LNCaP clone FGC (cell line): ENCODE measurements around the gene EIF4G3.

ENCODE experiments used
- DNase-seq: peaks from one replicate; pipeline ENCODE4 v3.0.0-alpha.2; 2011; ENCODE audit warnings: low read depth
- H3K4me3 ChIP-seq: 2 replicates; pipeline ENCODE4 v1.5.1; 2011; ENCODE audit warnings: mild to moderate bottlenecking, low read depth, low read length, control low read depth
- TF ChIP-seq, protein P1 (sequence below): IDR thresholded peaks from 2 replicates; pipeline ENCODE4 v1.5.1; 2012; ENCODE audit warnings: mild to moderate bottlenecking; ENCODE audit not compliant: control insufficient read depth, insufficient read depth; ENCODE audit errors: extremely low read depth

The EIF4G3 gene

DNA sequence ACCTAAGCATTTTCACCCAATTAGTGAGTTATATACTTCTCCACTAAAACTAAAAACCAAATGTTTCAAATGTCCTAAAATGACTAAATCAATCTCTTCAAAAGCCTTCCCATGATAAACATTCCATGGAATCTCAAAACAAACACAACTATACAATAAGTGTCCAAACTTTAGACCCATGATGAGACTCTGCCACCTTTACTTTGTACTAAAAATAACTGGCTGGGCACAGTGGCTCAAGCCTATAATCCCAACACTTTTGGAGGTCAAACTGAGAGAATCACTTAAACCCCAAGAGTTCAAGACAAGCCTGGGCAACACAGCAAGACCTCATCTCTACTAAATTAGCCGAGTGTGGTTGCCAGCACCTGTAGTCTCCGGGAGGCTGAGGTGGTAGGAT, 87.4 kb downstream of the EIF4G3 start:
- H3K4me3 ChIP-seq, result no peak overlapping the region
- TF ChIP-seq, protein P1, sequence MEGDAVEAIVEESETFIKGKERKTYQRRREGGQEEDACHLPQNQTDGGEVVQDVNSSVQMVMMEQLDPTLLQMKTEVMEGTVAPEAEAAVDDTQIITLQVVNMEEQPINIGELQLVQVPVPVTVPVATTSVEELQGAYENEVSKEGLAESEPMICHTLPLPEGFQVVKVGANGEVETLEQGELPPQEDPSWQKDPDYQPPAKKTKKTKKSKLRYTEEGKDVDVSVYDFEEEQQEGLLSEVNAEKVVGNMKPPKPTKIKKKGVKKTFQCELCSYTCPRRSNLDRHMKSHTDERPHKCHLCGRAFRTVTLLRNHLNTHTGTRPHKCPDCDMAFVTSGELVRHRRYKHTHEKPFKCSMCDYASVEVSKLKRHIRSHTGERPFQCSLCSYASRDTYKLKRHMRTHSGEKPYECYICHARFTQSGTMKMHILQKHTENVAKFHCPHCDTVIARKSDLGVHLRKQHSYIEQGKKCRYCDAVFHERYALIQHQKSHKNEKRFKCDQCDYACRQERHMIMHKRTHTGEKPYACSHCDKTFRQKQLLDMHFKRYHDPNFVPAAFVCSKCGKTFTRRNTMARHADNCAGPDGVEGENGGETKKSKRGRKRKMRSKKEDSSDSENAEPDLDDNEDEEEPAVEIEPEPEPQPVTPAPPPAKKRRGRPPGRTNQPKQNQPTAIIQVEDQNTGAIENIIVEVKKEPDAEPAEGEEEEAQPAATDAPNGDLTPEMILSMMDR, result no peak
- DNase-seq, result no peak

DNA sequence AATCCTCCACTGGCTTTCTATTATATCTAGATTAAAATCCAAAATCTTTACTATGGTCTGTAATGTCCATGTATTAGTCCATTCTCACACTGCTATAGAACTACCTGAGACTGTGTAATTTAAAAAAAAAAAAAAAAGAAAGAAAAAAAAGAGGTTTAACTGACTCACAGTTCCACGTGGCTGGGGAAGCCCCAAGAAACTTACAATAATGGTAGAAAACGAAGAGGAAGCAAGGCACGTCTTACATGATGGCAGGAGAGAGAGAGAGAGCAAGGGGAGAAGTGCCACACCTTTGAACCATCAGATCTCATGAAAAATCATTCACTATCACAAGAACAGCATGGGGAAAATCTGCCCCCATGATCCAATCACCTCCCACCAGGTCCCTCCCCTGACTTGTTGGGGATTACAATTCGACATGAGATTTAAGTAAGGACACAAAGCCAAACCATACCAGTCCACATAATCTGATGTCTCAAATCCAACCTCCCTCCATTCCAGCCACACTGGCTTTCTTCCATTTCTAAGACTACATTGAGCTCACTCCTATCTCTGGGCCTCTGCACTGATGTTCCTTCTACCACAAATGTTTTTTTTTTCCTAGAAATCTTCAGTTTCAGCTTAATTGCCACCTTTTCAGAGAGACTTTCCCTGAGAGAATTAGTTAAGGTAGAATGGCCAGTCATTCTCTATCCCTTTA, 92.4 kb downstream of the EIF4G3 start:
- TF ChIP-seq, protein P1, result no peak
- no peak for DNase-seq
- H3K4me3 ChIP-seq, result no peak overlapping the region

DNA sequence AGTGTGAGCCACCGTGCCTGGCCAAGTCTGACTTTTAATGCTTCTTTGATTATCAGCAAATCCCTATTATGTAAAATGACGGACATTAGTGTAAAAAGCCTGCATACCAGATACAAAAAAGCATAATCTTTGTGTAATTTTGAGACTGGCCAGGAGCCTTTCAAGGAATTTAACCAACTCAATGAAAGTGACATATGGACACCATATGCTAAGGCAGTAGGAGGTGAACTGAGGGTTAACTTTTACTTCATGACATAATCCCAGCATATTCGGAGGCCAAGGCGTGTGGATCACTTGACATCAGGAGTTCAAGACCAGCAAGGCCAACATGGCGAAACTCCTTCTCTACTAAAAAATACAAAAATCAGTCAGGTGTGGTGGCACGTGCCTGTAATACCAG, 94.6 kb downstream of the EIF4G3 start:
- DNase-seq, result no peak
- TF ChIP-seq, protein P1, result no peak
- H3K4me3 ChIP-seq, result no peak overlapping the region

DNA sequence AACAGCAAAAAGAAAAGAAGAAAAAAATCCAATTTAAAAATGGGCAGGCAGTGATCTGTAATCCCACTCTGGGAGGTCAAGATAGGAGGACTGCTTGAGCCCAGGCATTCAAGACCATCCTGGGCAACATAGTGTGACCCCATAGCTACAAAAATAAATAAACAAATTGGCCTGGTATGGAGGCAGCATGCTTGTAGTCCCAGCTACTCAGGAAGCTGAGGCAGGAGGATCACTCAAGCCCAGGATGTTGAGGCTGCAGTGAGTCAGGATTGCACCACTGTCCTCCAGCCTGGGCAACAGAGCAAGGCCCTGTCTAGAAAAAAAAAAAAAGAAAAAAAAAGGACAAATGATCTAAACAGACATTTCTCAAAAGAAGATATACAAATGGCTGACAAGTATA, 99.6 kb downstream of the EIF4G3 start:
- TF ChIP-seq, protein P1, result no peak
- H3K4me3 ChIP-seq, result no peak overlapping the region
- DNase-seq, result no peak

DNA sequence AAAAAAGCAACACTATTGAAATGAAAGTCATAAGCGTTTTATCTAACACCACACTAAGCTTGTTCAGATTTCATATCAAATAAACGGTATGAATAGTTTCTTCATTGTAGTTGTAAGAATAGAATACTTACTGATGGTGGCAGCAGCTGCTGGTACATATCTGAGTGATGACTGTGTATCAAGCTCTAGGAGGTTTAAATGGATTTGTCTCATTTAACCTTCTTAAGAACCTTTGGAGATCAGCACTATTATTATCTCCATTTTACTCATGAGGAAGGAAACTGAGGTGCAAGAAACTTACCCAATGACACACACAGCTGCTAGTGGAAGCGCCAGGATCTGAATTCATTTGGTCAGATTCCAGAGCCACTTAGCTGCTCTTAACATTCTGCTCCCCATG, 104.0 kb downstream of the EIF4G3 start:
- TF ChIP-seq, protein P1, result no peak
- DNase-seq, result no peak
- no peak overlapping the region for H3K4me3 ChIP-seq

DNA sequence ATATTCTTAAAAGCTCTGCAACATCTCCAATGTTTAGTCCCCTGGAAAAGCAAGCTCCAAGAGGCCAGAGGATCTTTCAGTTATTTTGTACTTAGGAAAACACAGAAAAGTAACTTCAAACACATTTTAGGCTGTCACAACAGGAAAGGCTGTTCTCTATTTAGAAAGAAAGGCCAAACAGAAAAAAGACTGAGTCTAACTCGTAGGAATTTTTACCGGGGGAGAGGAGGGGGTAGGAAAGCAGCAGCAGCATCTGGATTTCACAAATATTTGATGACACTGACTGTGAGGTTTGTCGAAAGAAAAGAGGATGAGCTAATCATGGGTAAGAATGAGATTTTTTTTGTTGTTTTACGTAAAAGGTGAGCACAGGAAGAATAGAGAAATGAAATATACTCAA, 107.1 kb downstream of the EIF4G3 start:
- TF ChIP-seq, protein P1, result no peak
- DNase-seq, result no peak
- no peak overlapping the region for H3K4me3 ChIP-seq

DNA sequence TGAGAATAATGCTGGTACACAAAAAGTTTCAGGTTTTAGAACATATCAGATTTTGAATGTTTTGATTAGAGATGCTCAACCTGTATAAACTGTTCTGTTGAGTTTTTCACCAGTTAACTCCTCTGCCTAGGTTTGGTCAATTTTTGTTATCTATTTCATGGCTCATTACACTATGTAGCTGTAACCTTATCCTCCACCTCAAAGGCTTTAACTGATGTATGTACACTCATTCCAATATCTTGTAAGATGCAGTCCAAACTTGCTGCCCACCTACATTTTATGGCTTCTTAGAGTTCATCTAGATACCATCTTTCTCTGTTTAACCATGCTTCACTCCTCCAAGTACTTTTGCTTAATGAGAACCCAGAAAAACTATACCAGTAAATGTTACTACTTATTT, 107.8 kb downstream of the EIF4G3 start:
- TF ChIP-seq, protein P1, result no peak
- H3K4me3 ChIP-seq, result no peak overlapping the region
- no peak for DNase-seq
